Measurements from ENCODE around the gene NEIL1. TPM values are rescaled to one million over a fixed set of nuclear protein-coding genes. Genes with fewer than 3 reads are reported as not detected.
"Not testable (repeated sequence)": the region's sequence is repeated elsewhere in the genome, so short reads cannot be mapped to it uniquely, and the experiment has no call there.

The NEIL1 gene
- 26.2 TPM for total RNA-seq

- DNase-seq: no peak
Measured at GRCh38 chr15:75346796-75347221, at the start of gene NEIL1. Gene NEIL1 (plus strand): TSS chr15:75347039. CDS start chr15:75348906, 1,867 bp downstream.

DNA sequence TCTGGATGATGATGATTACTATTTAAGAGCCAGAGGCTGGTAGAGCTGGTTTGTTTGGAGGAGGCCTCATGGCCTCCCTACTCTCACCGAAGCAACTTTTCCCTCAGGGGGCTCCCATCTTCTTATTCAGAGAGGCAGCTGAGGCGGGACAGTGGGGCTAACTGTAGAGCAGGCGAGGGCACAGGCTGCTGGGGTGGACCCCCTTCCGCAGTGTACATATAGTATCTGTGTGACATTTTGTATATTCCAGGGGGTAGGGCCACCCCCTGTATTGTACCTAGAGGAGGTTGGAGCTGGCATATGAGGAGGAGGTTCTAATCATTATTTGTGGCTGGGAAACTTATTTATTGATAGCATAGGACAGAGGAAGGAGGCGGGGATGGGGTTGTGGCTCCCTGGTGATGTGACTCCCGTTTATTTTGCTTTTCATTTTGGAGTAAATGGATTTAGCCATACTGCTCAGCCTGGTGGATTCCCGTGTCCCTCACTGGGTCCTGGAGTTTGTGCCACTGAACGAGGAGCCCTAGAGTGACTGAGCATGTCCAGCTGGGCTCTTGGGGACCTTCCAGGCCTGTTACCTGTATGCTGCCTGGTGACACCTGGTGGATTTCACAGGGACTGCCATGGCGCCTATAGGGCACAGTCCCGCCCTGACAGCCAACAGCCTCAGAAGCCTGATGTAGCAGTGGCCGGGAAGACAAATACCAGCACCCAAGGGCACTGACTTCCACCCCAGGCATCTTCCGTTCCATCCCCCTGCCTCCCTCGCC is 48.1 kb upstream of the NEIL1 start:
- not testable (repeated sequence) for DNase-seq

- DNase-seq: not testable (repeated sequence)
Measured at GRCh38 chr15:75299311-75299688, 47.5 kb upstream of the NEIL1 start.

DNA sequence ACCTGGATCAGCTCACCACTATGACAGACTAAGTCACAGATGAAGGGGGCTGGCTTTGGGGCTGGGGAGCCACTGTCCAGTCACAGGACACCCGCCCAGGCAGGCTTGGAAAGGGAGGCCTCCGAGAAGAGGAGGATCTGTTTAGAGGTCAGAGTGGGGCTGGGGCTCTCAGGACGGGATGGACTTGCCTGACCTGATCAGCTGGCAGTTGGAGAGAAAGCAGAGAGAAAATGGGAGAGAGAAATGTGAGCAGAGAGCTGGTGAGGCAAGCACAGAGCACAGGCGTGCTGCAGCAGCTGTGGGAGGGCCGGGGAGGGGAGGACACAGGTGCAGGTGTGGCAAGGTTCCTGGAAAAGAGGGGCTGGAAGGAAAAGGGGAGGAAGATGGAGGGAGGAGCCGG is 46.8 kb upstream of the NEIL1 start:
- DNase-seq: not testable (repeated sequence)

- DNase-seq: no peak
Measured at GRCh38 chr15:75302318-75302717, 44.5 kb upstream of the NEIL1 start.

DNA sequence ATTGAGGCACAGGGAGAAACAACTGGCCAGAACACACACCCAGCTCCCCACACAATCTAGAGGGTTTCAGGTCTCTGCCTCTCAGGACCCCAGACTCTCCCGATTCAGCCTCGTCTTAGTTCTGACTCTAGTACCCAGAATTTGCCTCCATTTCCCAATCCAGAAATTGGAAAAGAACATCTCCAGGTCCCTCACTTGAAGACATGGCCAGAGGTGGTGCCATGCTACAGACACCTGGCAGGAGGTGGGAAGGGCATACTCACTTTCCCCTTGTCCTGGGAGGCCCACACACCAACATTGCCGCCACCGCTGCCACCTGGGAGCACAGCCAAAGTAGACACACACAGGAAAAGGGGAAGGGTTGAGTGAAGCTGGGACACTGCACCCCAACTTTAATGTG is 44.1 kb upstream of the NEIL1 start:
- not testable (repeated sequence) for DNase-seq

DNA sequence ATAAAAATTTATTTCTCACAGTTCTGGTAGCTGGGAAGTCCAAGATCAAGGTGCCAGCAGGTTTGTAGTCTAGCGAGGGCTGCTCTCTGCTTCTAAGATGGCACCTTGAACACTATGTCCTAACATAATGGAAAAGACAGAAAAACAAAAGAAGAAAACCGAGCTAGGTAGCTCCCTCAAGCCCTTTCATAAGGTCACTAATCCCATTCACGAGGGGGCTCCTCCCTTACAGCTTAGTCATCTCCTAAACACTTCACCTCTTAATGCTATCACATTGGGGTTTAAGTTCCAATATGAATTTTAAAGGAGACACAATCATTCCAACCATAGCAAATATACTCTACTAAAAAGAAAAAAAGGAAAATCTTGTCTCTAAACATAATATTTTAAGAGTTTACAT is 40.7 kb upstream of the NEIL1 start:
- DNase-seq: no peak

DNA sequence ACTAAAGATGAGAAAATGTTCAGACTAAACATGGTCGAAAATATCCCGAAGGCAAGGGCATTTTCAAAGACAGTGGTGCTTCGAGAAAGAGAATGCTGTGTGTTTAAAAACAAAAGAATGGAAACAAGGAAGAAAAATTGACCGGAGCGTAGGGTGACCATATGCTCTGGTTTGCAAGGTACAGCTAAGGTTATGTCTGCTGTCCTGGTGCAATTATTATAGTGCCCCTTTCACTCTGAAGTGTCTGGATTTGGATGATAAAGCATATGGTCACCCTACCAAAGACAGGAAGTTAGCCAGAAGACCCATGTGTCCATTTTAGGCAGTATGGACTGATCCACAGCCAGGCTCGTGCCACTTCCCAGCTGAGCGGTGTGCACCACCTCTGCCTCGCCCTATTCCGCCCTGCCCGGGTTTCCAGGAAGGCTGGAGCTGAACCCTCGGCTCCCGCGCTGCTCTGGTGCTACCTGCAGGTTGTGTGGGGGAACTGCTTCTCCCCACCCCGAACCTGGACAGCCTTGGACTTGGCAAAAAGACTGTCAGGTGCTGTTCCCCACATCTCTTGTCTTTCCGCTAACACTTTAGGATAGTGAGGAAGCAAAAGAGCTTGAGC is 39.0 kb upstream of the NEIL1 start:
- DNase-seq: no peak

DNA sequence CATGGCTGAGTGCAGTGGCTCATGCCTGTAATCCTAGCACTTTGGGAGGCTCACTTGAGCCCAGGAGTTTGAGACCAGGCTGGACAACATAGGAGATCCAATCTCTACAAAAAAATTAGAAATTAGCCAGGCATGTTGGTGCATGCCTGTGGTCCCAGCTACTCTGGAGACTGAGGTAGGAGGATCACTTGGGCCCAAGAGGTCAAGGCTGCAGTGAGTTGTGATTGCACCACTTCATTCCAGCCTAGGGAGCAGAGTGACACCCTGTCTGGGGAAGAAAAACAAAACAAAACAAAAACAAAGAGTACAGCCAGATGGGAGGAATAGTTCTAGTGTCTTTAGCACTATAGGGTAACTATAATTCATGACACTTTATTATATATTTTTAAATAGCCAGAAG is 37.1 kb upstream of the NEIL1 start:
- DNase-seq: no peak

- DNase-seq: not testable (repeated sequence)
Measured at GRCh38 chr15:75312548-75312947, 34.3 kb upstream of the NEIL1 start.

DNA sequence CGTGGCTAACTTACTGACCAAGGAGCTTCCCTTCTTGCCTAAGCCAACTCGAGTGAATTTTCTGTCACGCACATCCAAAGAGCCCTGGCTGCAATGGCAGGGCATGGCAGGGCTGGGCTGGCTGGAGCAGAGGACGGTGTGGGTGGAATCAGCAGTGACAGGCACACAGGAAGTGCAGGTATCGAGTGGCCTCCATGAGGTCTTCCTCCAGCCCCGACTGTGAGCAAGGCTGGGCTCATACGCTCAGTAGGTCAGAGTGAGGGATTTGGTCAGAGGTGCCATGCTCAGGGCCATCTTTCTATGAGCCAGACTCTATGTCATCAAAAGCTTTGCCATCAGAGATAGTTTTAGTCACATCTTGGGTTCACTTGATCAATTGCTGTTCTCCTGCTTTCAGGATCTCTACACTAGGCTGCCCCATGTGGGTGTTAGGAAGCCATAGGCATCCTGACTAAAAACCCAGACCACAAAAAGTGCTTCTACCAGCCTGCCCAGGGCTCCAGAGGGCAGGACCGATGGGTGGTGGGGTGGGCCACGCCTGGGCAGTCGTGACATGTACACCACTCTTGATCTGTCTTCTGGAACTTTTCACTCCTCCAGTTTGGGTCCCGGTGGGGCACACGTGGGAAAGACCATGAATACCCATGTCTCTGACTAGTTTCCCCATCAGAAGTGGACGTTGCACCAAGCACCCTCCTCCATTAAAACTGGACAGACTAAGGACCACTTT is 33.6 kb upstream of the NEIL1 start:
- no peak for DNase-seq

DNA sequence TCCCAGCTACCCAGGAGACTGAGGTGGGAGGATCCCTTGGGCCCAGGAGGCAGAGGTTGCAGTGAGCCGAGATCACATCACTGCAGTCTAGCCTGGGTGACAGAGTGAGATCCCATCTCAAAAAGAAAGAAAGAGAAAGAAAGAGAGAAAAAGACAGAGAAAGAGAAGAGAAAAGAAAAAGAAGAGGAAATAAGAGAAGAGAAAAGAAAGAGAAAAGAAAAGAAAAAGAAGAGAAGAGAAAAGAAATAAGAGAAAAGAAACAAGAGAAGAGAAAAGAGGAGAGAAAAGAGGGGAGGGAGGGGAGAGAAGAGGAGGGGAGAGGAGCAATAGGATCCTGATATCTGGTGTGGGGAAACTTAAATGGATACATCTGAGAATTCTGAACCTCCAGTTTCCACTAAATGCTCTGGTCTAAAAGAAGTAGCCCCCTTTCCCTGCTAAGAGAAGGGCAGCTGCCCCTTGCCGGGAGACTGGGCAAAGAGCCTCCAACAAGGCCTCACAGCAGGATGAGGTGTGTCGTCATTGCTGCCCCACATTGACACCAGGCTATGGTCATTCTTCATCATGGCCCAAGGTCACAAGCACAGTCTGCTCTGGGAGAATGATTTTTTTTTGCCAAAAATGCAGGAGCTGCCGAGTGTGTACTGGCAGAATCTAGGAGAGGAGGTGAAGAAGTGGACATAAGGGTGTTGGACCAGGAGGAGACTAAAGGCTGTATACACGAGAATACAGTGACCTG is 32.1 kb upstream of the NEIL1 start:
- no peak for DNase-seq

GRCh38 chr15:75319231-75319897 is 27.5 kb upstream of the NEIL1 start:
- DNase-seq: not testable (repeated sequence)

DNA sequence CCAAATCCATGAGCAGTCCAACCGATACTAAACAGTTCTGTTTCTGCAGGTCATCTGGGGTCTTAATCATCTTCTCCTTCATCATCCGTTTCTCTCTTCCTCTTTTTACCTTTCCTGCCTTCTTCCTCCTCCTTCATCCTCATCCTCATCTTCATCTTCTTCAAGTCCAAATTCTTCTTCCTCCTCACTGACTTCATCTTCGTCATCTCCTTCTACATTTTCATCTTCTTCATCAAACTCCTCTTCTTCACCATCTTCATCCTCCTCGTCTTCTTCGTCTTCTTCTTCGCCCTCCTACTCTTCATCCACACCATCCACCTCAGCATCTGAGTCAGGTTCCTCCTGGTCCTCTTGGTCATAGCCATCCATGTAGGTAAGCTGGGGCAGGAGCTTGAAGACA is 25.1 kb upstream of the NEIL1 start:
- DNase-seq: no peak

GRCh38 chr15:75325922-75326321 is 20.9 kb upstream of the NEIL1 start:
- DNase-seq: no peak

- DNase-seq: no peak
Measured at GRCh38 chr15:75327005-75327404, 19.8 kb upstream of the NEIL1 start.

- DNase-seq: no peak
Measured at GRCh38 chr15:75327491-75327890, 19.3 kb upstream of the NEIL1 start.

DNA sequence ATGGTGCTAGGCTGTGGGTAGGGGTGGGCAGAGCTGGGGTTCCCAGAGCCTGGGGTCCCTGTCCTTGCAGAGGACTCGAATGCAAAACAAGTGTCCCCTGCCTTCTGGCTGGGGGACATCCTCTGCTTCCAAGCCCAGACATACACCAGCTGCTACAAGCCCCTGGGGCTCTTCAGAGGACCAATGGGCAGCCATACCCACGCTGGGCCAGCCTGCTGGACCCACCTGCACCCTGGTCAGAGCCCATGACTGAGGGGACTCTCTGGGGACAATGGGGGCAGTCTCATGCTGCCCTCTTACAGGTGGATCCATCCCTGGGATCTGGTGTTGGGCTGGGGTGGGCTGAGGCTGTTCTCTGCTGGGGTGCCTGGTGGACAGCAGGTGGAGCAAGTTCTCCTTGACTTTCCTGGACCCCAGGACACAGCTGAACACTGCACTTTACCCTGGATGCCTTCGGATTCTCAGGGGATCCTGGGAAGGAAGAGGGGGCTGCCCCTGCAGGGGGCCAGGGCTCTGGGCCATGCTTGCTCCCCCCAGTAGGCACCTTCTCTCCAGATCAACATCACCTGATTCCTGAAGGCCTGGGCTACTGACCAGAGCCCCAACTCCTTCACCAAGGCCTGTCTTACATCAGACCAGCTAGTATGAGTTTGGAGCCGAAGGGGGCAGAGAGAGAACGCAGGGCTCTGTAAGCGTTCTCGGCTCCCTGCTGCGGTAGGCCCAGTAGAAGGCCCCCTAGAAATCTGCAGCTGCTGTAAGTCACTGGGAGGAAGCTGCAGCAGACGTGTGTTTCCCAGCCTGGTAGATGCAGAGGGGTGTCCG is 18.1 kb upstream of the NEIL1 start:
- DNase-seq: no peak

DNA sequence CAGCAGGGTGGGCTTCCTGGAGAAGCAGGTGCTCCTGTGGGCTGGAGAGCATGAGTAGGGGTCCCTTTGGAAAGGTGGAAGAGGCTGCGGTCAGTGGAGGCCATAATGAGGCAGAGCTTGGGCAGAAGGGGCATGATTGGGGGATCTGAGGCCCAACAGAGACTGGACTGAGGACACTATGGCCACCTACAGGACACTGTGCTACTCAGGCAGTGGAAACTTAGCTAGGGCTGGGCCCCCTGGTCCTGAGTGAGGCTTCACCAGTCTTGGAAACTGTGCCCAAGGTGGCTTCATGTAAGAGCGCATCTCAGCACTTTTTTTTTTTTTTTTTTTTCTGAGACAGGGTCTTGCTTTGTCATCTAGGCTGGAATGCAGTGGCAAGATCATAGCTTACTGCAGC is 17.3 kb upstream of the NEIL1 start:
- no peak for DNase-seq

GRCh38 chr15:75332093-75332492 is 14.7 kb upstream of the NEIL1 start:
- DNase-seq: not testable (repeated sequence)
